Stimulated activated CD8-positive, alpha-beta memory T cell treated with anti-CD3 and anti-CD28 coated beads, Interleukin-12 subunit alpha, Interleukin-12 subunit beta, amount 100 ng/mL, for 24 hours (primary cell): ENCODE data around the gene NUPR1.
A peak's percentile ranks its signal among the peaks of the same experiment; 100 is the strongest.
"Not testable (repeated sequence)": the region's sequence is repeated elsewhere in the genome, so short reads cannot be mapped to it uniquely, and the experiment has no call there.

Source experiments
- DNase-seq: peaks from one replicate; pipeline ENCODE4 v3.0.0-alpha.2; 2020; ENCODE audit errors: extremely low read depth

Gene NUPR1

DNA sequence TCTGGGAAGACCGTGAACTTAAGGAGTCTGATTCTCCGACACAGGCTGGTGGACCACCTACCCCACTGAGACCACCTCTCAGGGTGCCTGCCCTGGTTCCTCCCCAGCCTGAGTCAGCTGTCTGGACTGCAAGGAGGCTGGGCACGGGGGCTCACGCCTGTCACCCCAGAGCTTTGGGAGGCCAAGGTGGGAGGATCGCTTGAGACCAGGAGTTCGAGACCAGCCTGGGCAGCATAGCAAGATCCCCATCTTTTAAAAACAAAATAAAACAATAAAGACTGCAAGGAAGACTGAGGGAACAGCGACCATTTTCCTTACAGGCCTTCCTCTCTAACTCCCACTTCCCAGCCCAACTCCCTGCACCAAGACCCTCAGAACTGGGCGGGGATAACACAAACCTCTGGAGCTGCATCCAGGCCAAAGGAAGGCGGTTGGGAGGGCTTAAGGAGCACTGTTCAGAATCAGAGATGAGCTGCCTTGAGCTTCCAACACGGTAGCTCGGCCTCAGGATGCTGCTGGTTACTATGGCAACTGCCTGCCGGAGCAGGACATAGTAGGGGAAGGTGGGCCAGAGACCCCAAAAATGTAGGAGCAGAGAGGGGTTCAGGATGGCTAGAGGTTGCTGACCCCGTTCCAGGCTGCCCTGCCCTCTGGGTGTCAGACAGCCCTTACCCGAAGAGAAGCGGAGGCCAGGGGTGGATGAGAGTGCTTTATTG, 40.0 kb downstream of the NUPR1 start:
- DNase-seq = no peak

DNA sequence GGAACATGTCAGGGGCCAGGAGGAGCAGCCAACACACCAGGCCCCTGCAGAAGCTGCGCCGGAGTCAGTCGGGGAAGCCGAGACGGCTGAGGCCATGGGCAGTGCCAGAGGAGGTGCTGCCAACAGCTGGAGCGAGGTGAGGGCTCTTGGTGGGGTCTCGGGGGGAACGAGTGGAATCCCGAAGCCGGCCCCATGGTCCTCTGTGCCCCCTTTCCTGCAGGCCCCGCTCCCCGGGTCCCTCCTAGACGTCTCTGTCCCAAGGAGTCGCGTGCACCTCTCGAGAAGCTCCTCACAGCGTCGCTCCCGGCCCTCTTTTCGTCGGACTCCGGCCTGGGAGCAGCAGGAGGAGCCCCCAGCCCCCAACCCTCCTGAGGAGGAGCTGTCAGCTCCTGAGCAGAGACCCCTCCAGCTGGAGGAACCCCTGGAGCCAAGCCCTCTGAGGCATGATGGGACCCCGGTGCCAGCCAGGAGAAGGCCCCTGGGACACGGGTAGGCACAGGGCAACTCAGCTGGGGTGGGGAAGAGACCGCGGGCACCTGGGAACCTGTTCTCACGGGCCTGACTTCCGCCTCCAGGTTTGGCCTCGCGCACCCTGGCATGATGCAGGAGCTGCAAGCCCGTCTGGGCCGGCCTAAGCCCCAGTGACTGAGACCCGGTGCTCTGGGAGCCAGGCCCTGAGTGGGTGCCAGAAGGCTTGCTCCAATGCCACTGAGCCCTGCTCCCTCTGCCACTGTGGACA, 40.7 kb downstream of the NUPR1 start:
- DNase-seq = no peak

DNA sequence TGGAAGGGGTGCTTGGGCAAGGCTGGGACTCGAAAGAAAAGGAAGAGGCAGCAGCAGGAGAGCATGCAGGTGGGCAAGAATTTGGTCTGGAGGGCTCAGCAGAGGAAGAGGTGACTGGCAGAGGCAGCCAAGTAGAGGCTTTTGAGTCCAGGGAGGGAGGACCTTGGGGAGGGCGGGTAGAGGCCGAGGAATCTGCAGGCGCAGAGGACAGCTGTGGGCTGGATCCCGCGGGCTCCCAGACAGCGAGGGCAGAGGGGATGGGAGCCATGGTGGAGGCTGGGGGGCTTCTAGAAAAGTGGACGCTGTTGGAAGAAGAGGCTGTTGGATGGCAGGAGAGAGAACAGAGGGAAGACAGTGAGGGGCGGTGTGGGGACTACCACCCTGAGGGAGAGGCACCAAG, 41.4 kb downstream of the NUPR1 start:
- no peak for DNase-seq

DNA sequence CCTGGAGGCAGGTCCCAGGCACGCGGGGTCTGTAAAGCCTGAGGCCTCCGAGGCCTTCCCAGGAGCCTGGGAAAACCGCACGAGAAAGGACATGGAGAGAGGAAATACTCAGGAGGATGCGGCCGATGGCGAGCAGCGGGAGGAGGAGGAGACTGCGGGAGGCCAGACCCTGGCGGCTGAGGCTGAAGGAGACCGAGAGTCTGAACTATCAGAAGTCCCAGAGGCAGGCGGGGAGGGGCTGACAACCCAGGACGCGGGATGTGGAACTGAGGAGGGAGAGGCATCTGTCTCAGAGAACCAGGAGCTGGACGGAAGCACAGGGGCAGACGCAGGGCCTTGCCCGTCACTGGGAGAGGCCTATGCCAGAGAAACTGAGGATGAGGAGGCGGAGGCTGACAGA, 41.9 kb downstream of the NUPR1 start:
- DNase-seq = no peak

- no peak for DNase-seq
Observed at GRCh38 chr16:28495795-28496749, 42.7 kb downstream of the NUPR1 start.

DNA sequence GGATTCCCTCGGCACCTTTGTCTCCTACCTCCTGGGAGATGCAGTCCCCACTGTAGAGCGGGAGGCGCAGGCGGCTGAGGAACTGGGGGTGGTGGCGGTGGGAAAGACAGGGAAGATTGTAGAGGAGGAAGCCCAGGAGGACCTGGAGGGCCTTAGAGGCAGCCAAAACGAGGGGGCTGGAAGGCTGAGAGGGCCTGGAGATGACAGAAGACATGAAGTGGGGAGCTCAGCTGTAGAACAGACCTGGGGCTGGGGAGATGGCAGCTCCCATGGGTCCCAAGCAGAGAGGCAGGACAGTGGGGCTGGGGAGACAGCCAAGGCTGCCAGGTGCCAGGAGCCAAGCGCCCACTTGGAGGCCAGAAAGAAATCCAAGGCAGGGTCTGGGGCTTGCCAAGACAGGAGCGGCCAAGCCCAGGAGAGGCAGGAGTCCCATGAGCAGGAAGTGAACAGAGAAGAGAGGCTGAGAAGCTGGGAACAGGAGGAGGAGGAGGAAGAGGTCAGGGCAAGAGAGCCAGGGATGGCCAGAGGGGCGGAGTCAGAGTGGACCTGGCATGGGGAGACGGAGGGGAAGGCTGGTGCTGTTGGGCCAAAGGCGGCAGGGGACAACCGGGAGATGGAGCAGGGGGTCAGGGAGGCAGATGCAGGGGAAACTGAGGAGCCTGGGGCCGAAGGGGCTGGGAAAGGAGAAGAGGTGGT, 43.5 kb downstream of the NUPR1 start:
- no peak for DNase-seq

DNA sequence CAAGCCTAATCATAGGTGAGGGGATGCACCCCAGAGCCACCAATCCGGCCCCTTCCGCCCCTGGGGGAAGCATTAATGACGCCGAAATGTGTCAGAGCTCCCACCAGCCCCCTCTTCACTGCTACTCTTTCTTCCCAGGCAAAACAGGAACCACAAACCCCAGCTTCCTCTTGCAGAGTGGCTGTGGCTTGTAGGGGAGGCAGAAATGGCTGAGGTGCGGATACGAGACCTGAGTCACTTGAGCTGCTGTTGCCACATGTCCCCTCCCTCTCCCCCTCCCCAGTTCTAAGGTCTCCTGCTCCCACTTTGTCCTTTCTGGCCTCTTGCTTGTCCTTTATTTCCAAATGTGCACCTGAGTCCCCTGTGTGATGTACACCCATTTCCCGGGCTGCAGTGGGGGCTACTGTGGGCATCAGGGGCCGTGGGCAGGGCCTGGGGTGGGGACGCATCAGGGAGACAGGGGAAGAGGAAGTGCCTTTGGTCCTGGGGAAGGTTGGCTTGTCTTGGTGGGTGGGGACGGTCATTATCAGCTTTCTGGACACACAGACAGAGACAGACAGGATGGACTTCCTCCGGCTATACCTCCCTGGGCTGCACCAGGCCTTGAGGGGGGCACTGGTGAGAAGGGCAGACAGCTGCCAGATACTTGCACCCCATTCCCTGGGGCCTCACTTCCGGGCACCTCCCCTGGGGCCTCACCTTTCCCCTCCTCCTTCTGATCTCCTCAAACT, 44.5 kb downstream of the NUPR1 start, which contains the start of gene APOBR:
Gene APOBR, plus strand, starts transcription at position 523 of the 731 bp plus-strand sequence. Its CDS starts 39 bp downstream, at position 562.
- DNase-seq = peak; percentile 68

DNA sequence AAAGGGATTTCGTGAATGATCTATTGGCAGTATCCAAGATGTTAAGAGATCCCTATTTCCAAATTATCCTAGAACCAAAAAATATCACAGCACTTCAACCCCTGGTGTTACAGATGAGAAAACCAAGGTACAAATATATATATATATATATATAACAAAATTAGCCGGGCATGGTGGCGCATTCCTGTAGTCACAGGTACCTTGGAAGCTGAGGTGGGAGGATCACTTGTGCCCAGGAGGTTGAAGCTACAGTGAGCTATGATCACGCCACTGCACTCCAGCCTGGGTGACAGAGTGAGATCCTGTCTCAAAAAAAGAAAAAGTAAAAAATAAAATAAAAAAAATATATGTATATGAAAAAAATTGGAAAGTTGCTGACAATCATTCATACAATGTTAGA, 46.3 kb downstream of the NUPR1 start:
- no peak for DNase-seq

- peak; percentile 76 for DNase-seq
Observed at GRCh38 chr16:28491970-28492474, 46.8 kb downstream of the NUPR1 start, which contains the start of gene CLN3. Gene CLN3 (minus strand): TSS chr16:28492074. CDS start chr16:28491759, 315 bp downstream.

- no peak for DNase-seq
Observed at GRCh38 chr16:28491230-28491969, 47.4 kb downstream of the NUPR1 start.

GRCh38 chr16:28486266-28486665, 52.5 kb downstream of the NUPR1 start:
- no peak for DNase-seq

DNA sequence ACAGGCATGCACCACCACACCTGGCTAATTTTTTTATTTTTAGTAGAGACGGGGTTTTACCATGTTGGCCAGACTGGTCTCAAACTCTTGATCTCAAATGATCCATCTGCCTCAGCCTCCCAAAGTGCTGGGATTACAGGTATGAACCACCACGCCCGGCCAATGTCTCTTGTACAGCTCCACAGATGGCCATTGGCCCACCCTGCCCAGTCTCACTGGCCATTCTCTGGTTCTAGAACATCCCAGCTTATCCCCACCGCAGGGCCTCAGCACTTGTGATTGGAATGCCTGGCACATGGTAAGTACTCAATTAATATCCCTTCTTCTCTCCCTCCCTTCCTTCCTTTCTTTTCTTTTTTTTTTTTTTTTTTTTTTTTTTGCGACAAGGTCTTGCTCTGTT, 55.4 kb downstream of the NUPR1 start:
- DNase-seq = not testable (repeated sequence)
